ENCODE data around the gene SCYGR1. TPM values are rescaled to one million over a fixed set of nuclear protein-coding genes. Genes with fewer than 3 reads are reported as not detected.

The SCYGR1 gene
- polyA plus RNA-seq, 1 donor (not counting 4 experiments of a cell fraction or from before 2014, with no cell fraction given): not detected

GRCh38 chr2:227420087-227421052, 32.6 kb upstream of the SCYGR1 start:
- no peak for FAIRE-seq
- dilution Hi-C loops (cut with MboI; ENCODE audit: extremely low pct_ligation_motif_present, low sequenced_read_pairs): no loop called here

GRCh38 chr2:227416701-227417100, 29.0 kb upstream of the SCYGR1 start:
- TF ChIP-seq CTCF (optimal IDR thresholded peaks at IDR 0.05 in 1 of 3, IDR thresholded peaks at IDR 0.05 in 1 of 3, conservative IDR thresholded peaks at IDR 0.05 in 1 of 3; ENCODE audit: extremely low read depth in 1 of 3, insufficient read depth in 2 of 3, low read length in 3 of 3) (no peak), EZH2 (IDR thresholded peaks at IDR 0.05; ENCODE audit: low read length) (no peak)
- FAIRE-seq (no peak), DNase-seq (ENCODE audit: low read depth, low spot score) (no peak)
- H3K9me1 ChIP-seq (ENCODE audit: control insufficient read depth, extremely low read depth, insufficient read depth, low read length): no peaks in the 10 kb centered on the region
- H2AFZ ChIP-seq (ENCODE audit: control insufficient read depth, low read length): no peak overlapping the region
- dilution Hi-C loops (cut with MboI; ENCODE audit: extremely low pct_ligation_motif_present, low sequenced_read_pairs): no loop called here
- peaks cover 32% of the 10 kb centered on the region for H3K4me1 ChIP-seq (ENCODE audit: control insufficient read depth, extremely low read depth, insufficient read depth, low read length)
- H3K79me2 ChIP-seq (ENCODE audit: control insufficient read depth, insufficient read depth, low read length): no peaks in the 10 kb centered on the region
- no peaks in the 10 kb centered on the region for H4K20me1 ChIP-seq (ENCODE audit: control insufficient read depth, extremely low read depth, insufficient read depth, low read length)
- H3K4me3 ChIP-seq (ENCODE audit: control insufficient read depth in 2 of 3, extremely low read depth in 1 of 3, insufficient read depth in 2 of 3, low read depth in 1 of 3, low read length in 3 of 3): no peak overlapping the region
- H3K27me3 ChIP-seq (ENCODE audit: control insufficient read depth, extremely low read depth, insufficient read depth, low read length): no peaks in the 10 kb centered on the region
- H3K36me3 ChIP-seq (ENCODE audit: control insufficient read depth in 2 of 2, extremely low read depth in 1 of 2, insufficient read depth in 2 of 2, low read length in 2 of 2): no peaks in the 10 kb centered on the region
- no peak overlapping the region for H3K9ac ChIP-seq (ENCODE audit: control insufficient read depth, extremely low read depth, insufficient read depth, low read length)
- no peak overlapping the region for H3K4me2 ChIP-seq (ENCODE audit: control insufficient read depth, extremely low read depth, insufficient read depth, low read depth, low read length)
- H3K9me3 ChIP-seq (ENCODE audit: control insufficient read depth, low read depth, low read length): no peaks in the 10 kb centered on the region
- H3K27ac ChIP-seq (ENCODE audit: control insufficient read depth, insufficient read depth, low read length): no peak overlapping the region

More at GRCh38 chr2:227420087-227421052, 32.6 kb upstream of the SCYGR1 start:
- no peaks in the 10 kb centered on the region for H4K20me1 ChIP-seq (ENCODE audit: control insufficient read depth, extremely low read depth, insufficient read depth, low read length)
- H3K79me2 ChIP-seq (ENCODE audit: control insufficient read depth, insufficient read depth, low read length): no peaks in the 10 kb centered on the region
- no peaks in the 10 kb centered on the region for H3K36me3 ChIP-seq (ENCODE audit: control insufficient read depth in 2 of 2, extremely low read depth in 1 of 2, insufficient read depth in 2 of 2, low read length in 2 of 2)
- no peak for TF ChIP-seq EZH2 (IDR thresholded peaks at IDR 0.05; ENCODE audit: low read length)
- TF ChIP-seq CTCF (optimal IDR thresholded peaks at IDR 0.05 in 1 of 3, IDR thresholded peaks at IDR 0.05 in 1 of 3, conservative IDR thresholded peaks at IDR 0.05 in 1 of 3; ENCODE audit: extremely low read depth in 1 of 3, insufficient read depth in 2 of 3, low read length in 3 of 3): no peak
- DNase-seq (ENCODE audit: low read depth, low spot score): no peak
- no peak overlapping the region for H3K27ac ChIP-seq (ENCODE audit: control insufficient read depth, insufficient read depth, low read length)
- H2AFZ ChIP-seq (ENCODE audit: control insufficient read depth, low read length): no peak overlapping the region
- no peaks in the 10 kb centered on the region for H3K9me3 ChIP-seq (ENCODE audit: control insufficient read depth, low read depth, low read length)
- H3K4me3 ChIP-seq (ENCODE audit: control insufficient read depth in 2 of 3, extremely low read depth in 1 of 3, insufficient read depth in 2 of 3, low read depth in 1 of 3, low read length in 3 of 3): no peak overlapping the region
- H3K4me1 ChIP-seq (ENCODE audit: control insufficient read depth, extremely low read depth, insufficient read depth, low read length): peaks cover 7% of the 10 kb centered on the region
- H3K27me3 ChIP-seq (ENCODE audit: control insufficient read depth, extremely low read depth, insufficient read depth, low read length): no peaks in the 10 kb centered on the region
- H3K9me1 ChIP-seq (ENCODE audit: control insufficient read depth, extremely low read depth, insufficient read depth, low read length): no peaks in the 10 kb centered on the region
- no peak overlapping the region for H3K4me2 ChIP-seq (ENCODE audit: control insufficient read depth, extremely low read depth, insufficient read depth, low read depth, low read length)
- no peak overlapping the region for H3K9ac ChIP-seq (ENCODE audit: control insufficient read depth, extremely low read depth, insufficient read depth, low read length)

All from keratinocyte (primary cell).